ENCODE measurements around the gene MAJIN.

MAJIN gene

GRCh38 chr11:64893194-64894069 is 78.5 kb downstream of the MAJIN start:
- DNase-seq (ENCODE audit: low read depth in 2 of 2, low spot score in 1 of 2), result no peak

- no peak for DNase-seq (ENCODE audit: low read depth in 2 of 2, low spot score in 1 of 2)
Observed at GRCh38 chr11:64892838-64893193, 79.1 kb downstream of the MAJIN start.

GRCh38 chr11:64892411-64892831 is 79.5 kb downstream of the MAJIN start:
- no peak for DNase-seq (ENCODE audit: low read depth in 2 of 2, low spot score in 1 of 2)

GRCh38 chr11:64891880-64892279 is 80.0 kb downstream of the MAJIN start:
- no peak for DNase-seq (ENCODE audit: low read depth in 2 of 2, low spot score in 1 of 2)

- DNase-seq (ENCODE audit: low read depth in 2 of 2, low spot score in 1 of 2), result no peak
Observed at GRCh38 chr11:64891215-64891848, 80.6 kb downstream of the MAJIN start.

DNA sequence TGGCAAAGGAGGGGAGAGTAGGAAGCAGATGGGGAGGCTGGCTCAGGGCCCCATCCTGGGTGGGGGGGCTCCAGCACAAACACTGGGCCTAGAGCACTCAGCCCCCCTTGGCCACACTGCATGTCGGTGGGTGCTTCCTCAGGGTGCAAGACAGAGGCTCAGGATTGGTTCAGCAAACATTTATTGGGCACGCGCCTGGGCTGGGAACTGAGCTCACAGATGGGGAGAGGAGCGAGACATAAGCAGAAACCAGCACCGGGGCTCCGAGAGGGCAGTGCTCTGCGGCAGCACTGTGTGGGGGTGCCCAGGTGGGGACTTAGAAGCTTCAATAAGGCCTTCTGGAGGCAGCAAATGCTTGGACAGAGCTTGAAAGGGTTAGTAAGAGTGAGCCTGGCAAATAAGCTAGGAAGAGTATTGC is 81.4 kb downstream of the MAJIN start:
- DNase-seq (ENCODE audit: low read depth in 2 of 2, low spot score in 1 of 2), result no peak

GRCh38 chr11:64888729-64889511 is 83.0 kb downstream of the MAJIN start:
- no peak for DNase-seq (ENCODE audit: low read depth in 2 of 2, low spot score in 1 of 2)

GRCh38 chr11:64888406-64888728 is 83.5 kb downstream of the MAJIN start:
- no peak for DNase-seq (ENCODE audit: low read depth in 2 of 2, low spot score in 1 of 2)
